Smooth muscle cell (in vitro differentiated cells): ENCODE data around the gene DNAJC11. TPM values are rescaled to one million over a fixed set of nuclear protein-coding genes. Genes with fewer than 3 reads are reported as not detected.

ENCODE experiments used
- DNase-seq: peaks from one replicate; lab custom pipeline; 2025; ENCODE audit not compliant: unreplicated experiment; lab: John Stamatoyannopoulos, UW
- H2AFZ ChIP-seq: fragments of 200-600 bp; sonication (generic); 2 replicates; pipeline ENCODE4 v1.6.0; 2016; ENCODE audit warnings: antibody characterized with exemption, low read depth, mild to moderate bottlenecking
- H3F3A ChIP-seq: fragments of 200-600 bp; sonication (generic); 2 replicates; pipeline ENCODE4 v1.6.0; 2017; ENCODE audit warnings: antibody characterized with exemption, low read depth
- H3K27ac ChIP-seq: fragments of 200-600 bp; sonication (generic); 2 replicates; pipeline ENCODE4 v1.5.1; 2016; ENCODE audit warnings: low read depth, mild to moderate bottlenecking
- H3K27me3 ChIP-seq: fragments of 200-600 bp; sonication (generic); 2 replicates; pipeline ENCODE4 v1.6.1; 2016; ENCODE audit warnings: low read depth, mild to moderate bottlenecking
- H3K36me3 ChIP-seq: fragments of 200-600 bp; sonication (generic); 2 replicates; pipeline ENCODE4 v1.5.1; 2016; ENCODE audit warnings: low read depth
- H3K4me1 ChIP-seq: fragments of 200-600 bp; sonication (generic); 2 replicates; pipeline ENCODE4 v1.5.1; 2016; ENCODE audit warnings: low read depth
- H3K4me2 ChIP-seq: fragments of 200-600 bp; sonication (generic); 2 replicates; pipeline ENCODE4 v1.6.0; 2016; ENCODE audit warnings: mild to moderate bottlenecking
- H3K4me3 ChIP-seq: fragments of 200-600 bp; sonication (generic); 2 replicates; pipeline ENCODE4 v1.5.1; 2016; ENCODE audit warnings: mild to moderate bottlenecking
- H3K79me2 ChIP-seq: fragments of 200-600 bp; sonication (generic); 2 replicates; pipeline ENCODE4 v1.6.0; 2016; ENCODE audit warnings: low read depth, mild to moderate bottlenecking
- H3K9ac ChIP-seq: fragments of 200-600 bp; sonication (generic); 2 replicates; pipeline ENCODE4 v1.6.0; 2016; ENCODE audit warnings: low read depth
- H3K9me3 ChIP-seq: fragments of 200-600 bp; sonication (generic); replicated peaks from 2 replicates; pipeline ENCODE4 v1.5.1; 2016; ENCODE audit warnings: low read depth
- H4K20me1 ChIP-seq: fragments of 200-600 bp; sonication (generic); 2 replicates; pipeline ENCODE4 v1.6.0; 2016; ENCODE audit warnings: low read depth
- CTCF ChIP-seq: fragments of 200-600 bp; sonication (generic); IDR thresholded peaks from 2 replicates; pipeline ENCODE4 v1.5.1; 2017; ENCODE audit warnings: borderline replicate concordance, mild to moderate bottlenecking, antibody characterized with exemption; ENCODE audit not compliant: insufficient read depth, poor library complexity, severe bottlenecking
- WGBS: methylation state at CpG from one replicate; pipeline ENCODE4 v1.1.7; 2016; ENCODE audit warnings: low lambda C conversion rate; 5-methylcytosine and 5-hydroxymethylcytosine counted together
- polyA plus RNA-seq: library from polyadenylated mRNA; unstranded; fragments of >200 nt; fragmentation: Nextera tagmentation; extraction: Ambion mirVana; gene quantifications from 2 replicates; pipeline ENCODE4 v1.2.1, GENCODE V29; 2016
- total RNA-seq: library from RNA; depleted of rRNA; stranded (reverse); fragments of >200 nt; gene quantifications from 2 replicates; pipeline ENCODE4 v1.2.3, GENCODE V29; 2014

The DNAJC11 gene
- total and polyA plus RNA-seq, 2 experiments from 2014 or later: 25.5 to 35.7 TPM

GRCh38 chr1:6603915-6604558, 97.6 kb downstream of the DNAJC11 start:
- Histone ChIP-seq H3K36me3 (no peaks in the 10 kb centered on the region), H2AFZ (peak overlapping the region; percentile 77), H3F3A (peaks cover 22% of the 10 kb centered on the region), H3K9ac (peak overlapping the region; percentile 96), H3K79me2 (peaks cover 26% of the 10 kb centered on the region), H3K4me2 (peak overlapping the region; percentile 92), H3K27me3 (no peaks in the 10 kb centered on the region), H3K4me1 (peaks cover 28% of the 10 kb centered on the region), H3K9me3 (no peaks in the 10 kb centered on the region), H3K4me3 (peak overlapping the region; percentile 67), H4K20me1 (peaks cover 29% of the 10 kb centered on the region), H3K27ac (peak overlapping the region; percentile 100)
- WGBS: 9% methylated on average over 19 of the region's 19 CpGs
- TF ChIP-seq CTCF: no peak
- DNase-seq: no peak

GRCh38 chr1:6603238-6603914, 98.2 kb downstream of the DNAJC11 start:
- H3K4me2 ChIP-seq: peak overlapping the region; percentile 92
- peak overlapping the region; percentile 67 for H3K4me3 ChIP-seq
- H3K27ac ChIP-seq: peak overlapping the region; percentile 100
- 4% methylated on average over 36 of the region's 36 CpGs for WGBS
- peaks cover 35% of the 10 kb centered on the region for H4K20me1 ChIP-seq
- no peaks in the 10 kb centered on the region for H3K9me3 ChIP-seq
- TF ChIP-seq CTCF: no peak
- peak overlapping the region; percentile 77 for H2AFZ ChIP-seq
- peaks cover 30% of the 10 kb centered on the region for H3K79me2 ChIP-seq
- H3K4me1 ChIP-seq: peaks cover 28% of the 10 kb centered on the region
- peak overlapping the region; percentile 96 for H3K9ac ChIP-seq
- H3K36me3 ChIP-seq: no peaks in the 10 kb centered on the region
- H3F3A ChIP-seq: peaks cover 22% of the 10 kb centered on the region
- no peaks in the 10 kb centered on the region for H3K27me3 ChIP-seq
- peak; percentile 67 for DNase-seq

GRCh38 chr1:6602669-6603237, 98.9 kb downstream of the DNAJC11 start, which contains the start of gene KLHL21:
Gene KLHL21 (minus strand): TSS chr1:6602869. CDS start chr1:6602817, 52 bp downstream.
- peak within 1 kb of the TSS; percentile 96 for H3K9ac ChIP-seq
- H2AFZ ChIP-seq: peak within 1 kb of the TSS; percentile 77
- no peak for TF ChIP-seq CTCF
- DNase-seq: peak; percentile 78
- no peaks in the 10 kb centered on the region for H3K36me3 ChIP-seq
- no peaks in the 10 kb centered on the region for H3K27me3 ChIP-seq
- no peaks in the 10 kb centered on the region for H3K9me3 ChIP-seq
- H3K79me2 ChIP-seq: peaks cover 37% of the 10 kb centered on the region
- H3K4me3 ChIP-seq: peak within 1 kb of the TSS; percentile 67
- H3K27ac ChIP-seq: peak within 1 kb of the TSS; percentile 100
- H3K4me2 ChIP-seq: peak within 1 kb of the TSS; percentile 92
- under 1% methylated on average over 49 of the region's 84 CpGs for WGBS
- H3F3A ChIP-seq: peaks cover 22% of the 10 kb centered on the region
- peaks cover 41% of the 10 kb centered on the region for H4K20me1 ChIP-seq
- peaks cover 28% of the 10 kb centered on the region for H3K4me1 ChIP-seq
